ENCODE data around the gene RBFOX2.

- TF ChIP-seq POLR2A (IDR thresholded peaks at IDR 0.05) (no peak), CTCF (IDR thresholded peaks at IDR 0.05) (no peak), POLR2AphosphoS5 (IDR thresholded peaks at IDR 0.05) (no peak)
These were observed 139.6 kb downstream of the RBFOX2 start for GRCh38 chr22:35889071-35889470.

Measured in breast epithelium (tissue), 3 donors.